Hair follicle dermal papilla cell (primary cell): ENCODE results near the gene IGLL1. TPM values are rescaled to one million over a fixed set of nuclear protein-coding genes. Genes with fewer than 3 reads are reported as not detected.

Experiments used
- small RNA-seq: library from RNA; depleted of rRNA; stranded (forward); fragments of <200 nt; gene quantifications from one replicate; pipeline ENCODE3, GENCODE V24; 2012
- total RNA-seq: library from RNA; depleted of rRNA; stranded (reverse); fragments of >200 nt; gene quantifications from 2 replicates; pipeline ENCODE4 v1.2.3, GENCODE V29; 2012

IGLL1 gene
- not detected in 2 replicates for total RNA-seq

DNA sequence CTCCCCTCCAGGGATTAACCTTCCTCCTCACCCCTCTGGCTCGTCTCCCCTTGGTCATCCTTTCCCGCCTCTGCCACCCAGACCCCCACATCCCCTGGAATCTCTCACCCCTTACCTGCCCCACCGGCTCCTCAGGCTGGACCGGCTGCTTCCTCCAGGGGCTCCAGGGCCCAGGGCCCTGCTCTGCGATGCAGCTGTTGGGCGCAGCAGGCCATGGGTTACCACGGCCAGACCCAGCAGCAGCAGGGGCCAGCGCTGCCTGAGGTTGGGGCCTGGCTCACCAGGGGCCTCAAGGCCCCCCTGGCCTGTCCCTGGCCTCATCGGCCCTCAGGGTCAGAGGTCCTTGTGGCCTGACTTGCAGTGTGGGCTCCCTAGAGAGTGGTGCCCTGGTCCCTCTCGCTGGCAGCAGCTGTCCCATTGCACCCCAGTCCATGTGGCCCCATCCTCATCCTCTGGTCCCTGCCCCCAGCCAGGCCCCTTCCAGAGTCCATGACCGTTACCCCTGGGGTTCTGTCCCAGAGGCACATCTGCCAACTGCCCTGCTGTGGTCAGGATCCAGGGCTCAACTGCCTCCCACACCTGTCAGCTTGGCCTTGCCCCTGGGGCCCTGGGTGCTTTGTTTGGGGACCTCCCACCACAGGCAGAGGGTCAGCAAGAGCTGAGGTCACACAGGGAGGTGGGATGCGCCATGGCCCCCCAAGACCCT is at the start of gene IGLL1:
TSS of gene IGLL1 (minus strand) at position 421 of the 706 bp plus-strand sequence. CDS start at position 321, 100 bp downstream.

Small RNAs within 50 kb of the gene (small RNA-seq; reads per million reads assigned to genes)
- not detected for gene AP000346.3

Other genes starting within 250 kb of the IGLL1 start
- not detected in 2 replicates for gene DRICH1, start 52.0 kb upstream of the IGLL1 start, total RNA-seq
- not detected in 2 replicates for gene RGL4, start 110.7 kb upstream of the IGLL1 start, total RNA-seq
- gene ZNF70, start 170.8 kb upstream of the IGLL1 start, total RNA-seq: 6.8 and 10.4 TPM in 2 replicates
- not detected in 2 replicates for gene VPREB3, start 174.1 kb upstream of the IGLL1 start, total RNA-seq
- 1.8 and 2.2 TPM in 2 replicates for gene C22orf15, start 182.7 kb upstream of the IGLL1 start, total RNA-seq
- 2.6 and 4.3 TPM in 2 replicates for gene CHCHD10, start 187.7 kb upstream of the IGLL1 start, total RNA-seq
- gene MMP11, start 192.6 kb upstream of the IGLL1 start, total RNA-seq: 15.6 and 16.9 TPM in 2 replicates
- 59.9 and 73.2 TPM in 2 replicates for gene SMARCB1, start 206.7 kb upstream of the IGLL1 start, total RNA-seq